A549 (cell line): ENCODE data around the gene PCGF3.

Source experiments
- CHD2 ChIP-seq: fragments of 150-350 bp; IDR thresholded peaks from 2 replicates; pipeline ENCODE4 v1.6.1; 2014; ENCODE audit warnings: low read length; ENCODE audit not compliant: partially characterized antibody
- RAD21 ChIP-seq, 2 experiments: fragments of >200 bp in 1 of 2; sonication (Bioruptor Twin) in 1 of 2; formaldehyde crosslinking in 1 of 2; IDR thresholded peaks in 1 of 2; conservative IDR thresholded peaks in 1 of 2; 2 replicates in 1 of 2; 3 replicates in 1 of 2; pipeline ENCODE4 v1.6.1; 2012 to 2018; ENCODE audit warnings: inconsistent platforms in 1 of 2

- no peak for TF ChIP-seq RAD21 (conservative IDR thresholded peaks at IDR 0.05 in 1 of 2, IDR thresholded peaks at IDR 0.05 in 1 of 2)
- no peak for TF ChIP-seq CHD2
These were observed 55.5 kb downstream of the PCGF3 start for GRCh38 chr4:761086-761485.
